Measurements from ENCODE around the gene SFXN1. TPM values are rescaled to one million over a fixed set of nuclear protein-coding genes. Genes with fewer than 3 reads are reported as not detected.

The SFXN1 gene
- total and polyA plus RNA-seq, 8 donors: 29.2 to 47.2 (median 38.9) TPM

GRCh38 chr5:175472378-175472777 is 6.0 kb upstream of the SFXN1 start:
- no peak overlapping the region for H3K27ac ChIP-seq
- no peaks in the 10 kb centered on the region for H3K9me3 ChIP-seq
- no peaks in the 10 kb centered on the region for H3K36me3 ChIP-seq
- H3K4me3 ChIP-seq: no peak overlapping the region
- TF ChIP-seq, protein P1, sequence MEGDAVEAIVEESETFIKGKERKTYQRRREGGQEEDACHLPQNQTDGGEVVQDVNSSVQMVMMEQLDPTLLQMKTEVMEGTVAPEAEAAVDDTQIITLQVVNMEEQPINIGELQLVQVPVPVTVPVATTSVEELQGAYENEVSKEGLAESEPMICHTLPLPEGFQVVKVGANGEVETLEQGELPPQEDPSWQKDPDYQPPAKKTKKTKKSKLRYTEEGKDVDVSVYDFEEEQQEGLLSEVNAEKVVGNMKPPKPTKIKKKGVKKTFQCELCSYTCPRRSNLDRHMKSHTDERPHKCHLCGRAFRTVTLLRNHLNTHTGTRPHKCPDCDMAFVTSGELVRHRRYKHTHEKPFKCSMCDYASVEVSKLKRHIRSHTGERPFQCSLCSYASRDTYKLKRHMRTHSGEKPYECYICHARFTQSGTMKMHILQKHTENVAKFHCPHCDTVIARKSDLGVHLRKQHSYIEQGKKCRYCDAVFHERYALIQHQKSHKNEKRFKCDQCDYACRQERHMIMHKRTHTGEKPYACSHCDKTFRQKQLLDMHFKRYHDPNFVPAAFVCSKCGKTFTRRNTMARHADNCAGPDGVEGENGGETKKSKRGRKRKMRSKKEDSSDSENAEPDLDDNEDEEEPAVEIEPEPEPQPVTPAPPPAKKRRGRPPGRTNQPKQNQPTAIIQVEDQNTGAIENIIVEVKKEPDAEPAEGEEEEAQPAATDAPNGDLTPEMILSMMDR (IDR thresholded peaks at IDR 0.05): no peak
- H3K4me1 ChIP-seq: no peaks in the 10 kb centered on the region
- peaks cover 0 to 21% of the 10 kb centered on the region in 2 donors for H3K27me3 ChIP-seq
- intact Hi-C loops (cut with DNase I): no loop called here
- ATAC-seq: no peak
- DNase-seq: no peak

- DNase-seq (peak in 1 of 4 donors; percentile 13), ATAC-seq (no peak)
- Histone ChIP-seq H3K9me3 (no peaks in the 10 kb centered on the region), H3K36me3 (no peaks in the 10 kb centered on the region), H3K4me1 (peaks cover 10 to 14% of the 10 kb centered on the region in 2 donors), H3K4me3 (no peak overlapping the region), H3K27me3 (peaks cover 0 to 36% of the 10 kb centered on the region in 2 donors), H3K27ac (no peak overlapping the region)
- intact Hi-C loops (cut with DNase I): no loop called here
- TF ChIP-seq, protein P1 (IDR thresholded peaks at IDR 0.05): no peak
Measured at GRCh38 chr5:175475248-175475647, 3.1 kb upstream of the SFXN1 start.

GRCh38 chr5:175477440-175477839 is 920 bp upstream of the SFXN1 start:
- no peaks in the 10 kb centered on the region for H3K9me3 ChIP-seq
- intact Hi-C loops (cut with DNase I): no loop called here

GRCh38 chr5:175478008-175478383 is 364 bp upstream of the SFXN1 start:
- Histone ChIP-seq H3K27me3 (peaks cover 0 to 34% of the 10 kb centered on the region in 2 donors), H3K36me3 (no peaks in the 10 kb centered on the region), H3K27ac (peak overlapping the region in 1 of 2 donors; percentile 57), H3K9me3 (no peaks in the 10 kb centered on the region), H3K4me1 (peaks cover 10 to 14% of the 10 kb centered on the region in 2 donors), H3K4me3 (peak overlapping the region; percentile 81 to 87)
- TF ChIP-seq, protein P1 (IDR thresholded peaks at IDR 0.05): no peak
- no peak for ATAC-seq
- no peak for DNase-seq
- intact Hi-C loops (cut with DNase I): no loop called here

More at GRCh38 chr5:175477440-175477839, 920 bp upstream of the SFXN1 start:
- ATAC-seq (no peak), DNase-seq (no peak)
- Histone ChIP-seq H3K36me3 (no peaks in the 10 kb centered on the region), H3K4me1 (peaks cover 10 to 14% of the 10 kb centered on the region in 2 donors), H3K4me3 (no peak overlapping the region), H3K27ac (no peak overlapping the region), H3K27me3 (peaks cover 0 to 36% of the 10 kb centered on the region in 2 donors)
- TF ChIP-seq, protein P1 (IDR thresholded peaks at IDR 0.05): no peak

DNA sequence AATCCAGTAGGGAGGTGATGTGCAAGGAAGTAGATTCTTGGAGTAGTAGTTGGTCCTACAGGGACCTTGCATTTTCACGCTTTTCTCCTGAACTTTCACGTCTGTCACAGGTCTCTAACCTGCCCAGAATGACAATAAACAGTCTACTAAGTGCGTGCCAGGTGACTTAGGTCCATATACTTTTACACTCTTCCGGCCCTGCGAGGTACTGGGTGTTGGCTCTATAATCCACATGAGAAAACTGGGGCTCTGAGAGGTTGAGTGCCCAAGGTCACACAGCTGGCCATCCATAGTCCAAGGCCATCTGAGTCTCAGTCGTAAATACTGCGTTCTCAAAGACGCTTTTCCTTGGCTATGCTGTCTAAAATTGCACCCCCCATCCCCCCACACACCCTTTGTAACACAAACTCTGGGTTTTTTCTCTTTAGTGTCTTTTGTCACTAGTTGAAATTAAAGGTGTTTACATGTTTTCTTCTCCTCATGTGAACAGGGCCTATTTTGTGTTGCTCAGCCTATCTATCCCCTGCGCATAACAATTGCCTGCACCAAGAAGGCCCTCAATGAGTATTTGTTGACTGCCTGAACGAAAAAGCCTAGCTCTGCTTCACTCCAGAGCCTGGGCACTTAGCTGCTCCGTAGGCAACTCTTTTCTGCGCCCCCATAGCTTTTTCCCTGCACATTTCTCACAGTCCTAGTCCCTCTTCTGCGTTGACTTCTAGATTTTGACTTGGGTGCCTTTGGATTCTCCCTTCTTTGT is 943 bp downstream of the SFXN1 start:
- intact Hi-C loops (cut with DNase I): no loop called here
- peaks cover 0 to 27% of the 10 kb centered on the region in 2 donors for H3K27me3 ChIP-seq
- TF ChIP-seq, protein P1 (IDR thresholded peaks at IDR 0.05): no peak
- H3K36me3 ChIP-seq: peaks cover 0 to 9% of the 10 kb centered on the region in 2 donors
- ATAC-seq: peak; percentile 24
- H3K4me3 ChIP-seq: peak overlapping the region; percentile 81 to 87
- peaks cover 10 to 14% of the 10 kb centered on the region in 2 donors for H3K4me1 ChIP-seq
- DNase-seq: no peak
- H3K9me3 ChIP-seq: no peaks in the 10 kb centered on the region
- peak overlapping the region; percentile 56 to 57 for H3K27ac ChIP-seq
